Gastrocnemius medialis (tissue), 4 donors: ENCODE measurements around the gene MAP2. TPM values are rescaled to one million over a fixed set of nuclear protein-coding genes. Genes with fewer than 3 reads are reported as not detected.

Experiments used
- ATAC-seq, 2 donors: fragments of 150-250 bp; one replicate each; pipeline ENCODE4 v1.9.1; 2016
- DNase-seq, 2 donors: peaks; one replicate each; pipeline ENCODE4 v3.0.0-alpha.2; 2019
- H3K27ac ChIP-seq, 4 donors: fragments of 200-600 bp; sonication (generic); 1 replicate in 1 of 4; 2 replicates in 3 of 4; pipeline ENCODE4 v1.5.1; 2016 to 2018; ENCODE audit warnings: mild to moderate bottlenecking in 2 of 4, moderate library complexity in 1 of 4
- H3K27me3 ChIP-seq, 3 donors: fragments of 200-600 bp; sonication (generic) in 2 of 3; 1 replicate in 1 of 3; 2 replicates in 2 of 3; pipeline versions ENCODE4 v1.5.1 to v1.6.0; 2016 to 2019; ENCODE audit warnings: mild to moderate bottlenecking in 1 of 3, moderate library complexity in 1 of 3
- H3K36me3 ChIP-seq, 2 donors: fragments of 200-600 bp; sonication (generic) in 1 of 2; one replicate each; pipeline ENCODE4 v1.5.1; 2017 to 2018
- H3K4me1 ChIP-seq, 2 donors: fragments of 200-600 bp; sonication (generic) in 1 of 2; one replicate each; pipeline ENCODE4 v1.5.1; 2016 to 2017; ENCODE audit warnings: mild to moderate bottlenecking in 2 of 2
- H3K4me3 ChIP-seq, 4 donors: fragments of 200-600 bp; sonication (generic) in 3 of 4; 1 replicate in 1 of 4; 2 replicates in 3 of 4; pipeline ENCODE4 v1.5.1; 2016 to 2019; ENCODE audit warnings: mild to moderate bottlenecking in 2 of 4
- H3K9me3 ChIP-seq, 3 donors: fragments of 200-600 bp; sonication (generic) in 2 of 3; 1 replicate in 1 of 3; 2 replicates in 2 of 3; pipeline ENCODE4 v1.5.1; 2016 to 2019
- CTCF ChIP-seq, 5 experiments: fragments of 450-650 bp in 3 of 5; fragments of 200-600 bp in 2 of 5; sonication (generic) in 2 of 5; IDR thresholded peaks in 4 of 5; conservative IDR thresholded peaks in 1 of 5; 1 replicate in 4 of 5; 2 replicates in 1 of 5; pipeline ENCODE4 v1.5.1; 2016 to 2019; ENCODE audit warnings: antibody characterized with exemption in 5 of 5, mild to moderate bottlenecking in 3 of 5, moderate library complexity in 3 of 5
- POLR2A ChIP-seq, 2 donors: fragments of 450-650 bp; IDR thresholded peaks; one replicate each; pipeline ENCODE4 v1.6.1; 2017; ENCODE audit warnings: antibody characterized with exemption in 2 of 2, mild to moderate bottlenecking in 2 of 2, moderate library complexity in 2 of 2
- in situ Hi-C, 4 donors: fragments of 200-750 bp; cut with MboI; loops; one replicate each; pipeline versions ENCODE4 v1.15.0 to v1.8.0; 2017; ENCODE audit warnings: low sequenced_read_pairs in 4 of 4
- intact Hi-C: fragments of 100-400 bp; cut with DNase I; formaldehyde crosslinking; loops from one replicate; pipeline ENCODE4 v1.15.1; 2023; ENCODE audit warnings: low total_unique reads
- total RNA-seq, 4 donors: library from RNA; depleted of rRNA; stranded (reverse); fragments of >200 nt; gene quantifications; one replicate each; pipeline versions ENCODE4 v1.1.0 to v1.2.3, GENCODE V29; 2016

MAP2 gene
- total RNA-seq, 4 donors from 2014 or later: 1.8 to 2.7 (median 2.2) TPM

DNA sequence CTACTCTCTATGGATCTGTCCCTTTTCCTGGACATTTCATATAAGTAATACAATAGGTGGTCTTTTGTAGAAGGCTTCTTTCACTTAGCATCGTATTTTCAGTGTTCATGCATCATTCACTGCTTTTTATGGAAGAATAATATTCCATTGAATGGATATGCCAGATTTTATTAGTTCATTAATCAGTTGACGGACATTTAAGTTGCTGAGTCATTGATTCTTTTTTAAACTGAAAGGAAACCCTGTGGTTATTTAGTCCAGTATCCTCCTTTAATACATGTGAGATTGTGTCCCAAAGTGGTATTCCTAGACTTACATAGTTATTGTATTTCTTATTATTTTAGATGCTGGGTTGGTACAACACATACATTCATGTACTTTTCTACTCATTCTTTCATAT lies 185.7 kb downstream of the MAP2 start:
- DNase-seq (no peak), ATAC-seq (no peak)
- no peak overlapping the region for H3K4me3 ChIP-seq
- TF ChIP-seq POLR2A (IDR thresholded peaks at IDR 0.05): no peak
- TF ChIP-seq CTCF (IDR thresholded peaks at IDR 0.05 in 4 of 5, conservative IDR thresholded peaks at IDR 0.05 in 1 of 5): no peak
- no peak overlapping the region for H3K27ac ChIP-seq
- H3K9me3 ChIP-seq: no peaks in the 10 kb centered on the region
- H3K27me3 ChIP-seq: no peaks in the 10 kb centered on the region
- in situ Hi-C loops (no loop called here), intact Hi-C loops (no loop called here)
- no peaks in the 10 kb centered on the region for H3K4me1 ChIP-seq
- H3K36me3 ChIP-seq: no peaks in the 10 kb centered on the region

GRCh38 chr2:209610631-209611030 lies 186.8 kb downstream of the MAP2 start:
- intact Hi-C loops (no loop called here), in situ Hi-C loops (no loop called here)
- no peak for TF ChIP-seq CTCF (IDR thresholded peaks at IDR 0.05 in 4 of 5, conservative IDR thresholded peaks at IDR 0.05 in 1 of 5)
- no peak for TF ChIP-seq POLR2A (IDR thresholded peaks at IDR 0.05)
- ATAC-seq (no peak), DNase-seq (no peak)
- Histone ChIP-seq H3K27ac (no peak overlapping the region), H3K36me3 (no peaks in the 10 kb centered on the region), H3K27me3 (no peaks in the 10 kb centered on the region), H3K9me3 (no peaks in the 10 kb centered on the region), H3K4me3 (no peak overlapping the region), H3K4me1 (no peaks in the 10 kb centered on the region)

DNA sequence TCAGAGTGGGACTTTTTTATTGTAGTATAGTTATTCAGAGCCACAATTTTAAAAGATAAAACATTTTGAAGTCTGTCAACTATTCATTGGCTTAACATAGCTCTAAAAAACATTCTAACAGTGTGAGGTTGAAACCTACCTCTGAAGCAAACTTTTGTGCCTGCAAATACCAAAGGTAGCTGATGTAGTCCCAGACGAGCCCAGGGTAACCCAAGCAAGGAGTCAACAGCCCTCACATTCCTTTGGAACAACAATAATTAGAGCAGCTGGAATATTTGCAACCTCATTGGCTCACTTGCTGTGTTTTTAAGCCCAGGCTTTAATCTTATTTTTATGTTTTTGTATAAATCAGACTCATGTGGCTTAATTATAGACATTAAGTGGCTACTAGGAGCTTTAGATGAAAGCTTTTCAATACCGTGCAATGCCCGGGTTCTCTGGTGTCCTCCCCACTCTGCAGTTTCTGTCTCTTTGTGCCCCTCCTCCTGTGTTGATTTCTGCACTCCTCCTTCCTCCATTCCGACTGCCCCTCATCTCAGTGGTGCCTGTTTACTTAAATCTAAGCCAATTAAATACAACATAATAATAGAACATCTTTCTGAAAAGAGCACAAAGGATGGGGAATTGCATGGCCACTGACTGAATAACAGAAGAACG lies 189.9 kb downstream of the MAP2 start:
- DNase-seq (no peak), ATAC-seq (no peak)
- H3K4me1 ChIP-seq: no peaks in the 10 kb centered on the region
- no peak overlapping the region for H3K4me3 ChIP-seq
- H3K27me3 ChIP-seq: no peaks in the 10 kb centered on the region
- H3K36me3 ChIP-seq: no peaks in the 10 kb centered on the region
- in situ Hi-C loops: no loop called here
- intact Hi-C loops: no loop called here
- TF ChIP-seq POLR2A (IDR thresholded peaks at IDR 0.05) (no peak), CTCF (IDR thresholded peaks at IDR 0.05 in 4 of 5, conservative IDR thresholded peaks at IDR 0.05 in 1 of 5) (no peak)
- no peaks in the 10 kb centered on the region for H3K9me3 ChIP-seq
- no peak overlapping the region for H3K27ac ChIP-seq

DNA sequence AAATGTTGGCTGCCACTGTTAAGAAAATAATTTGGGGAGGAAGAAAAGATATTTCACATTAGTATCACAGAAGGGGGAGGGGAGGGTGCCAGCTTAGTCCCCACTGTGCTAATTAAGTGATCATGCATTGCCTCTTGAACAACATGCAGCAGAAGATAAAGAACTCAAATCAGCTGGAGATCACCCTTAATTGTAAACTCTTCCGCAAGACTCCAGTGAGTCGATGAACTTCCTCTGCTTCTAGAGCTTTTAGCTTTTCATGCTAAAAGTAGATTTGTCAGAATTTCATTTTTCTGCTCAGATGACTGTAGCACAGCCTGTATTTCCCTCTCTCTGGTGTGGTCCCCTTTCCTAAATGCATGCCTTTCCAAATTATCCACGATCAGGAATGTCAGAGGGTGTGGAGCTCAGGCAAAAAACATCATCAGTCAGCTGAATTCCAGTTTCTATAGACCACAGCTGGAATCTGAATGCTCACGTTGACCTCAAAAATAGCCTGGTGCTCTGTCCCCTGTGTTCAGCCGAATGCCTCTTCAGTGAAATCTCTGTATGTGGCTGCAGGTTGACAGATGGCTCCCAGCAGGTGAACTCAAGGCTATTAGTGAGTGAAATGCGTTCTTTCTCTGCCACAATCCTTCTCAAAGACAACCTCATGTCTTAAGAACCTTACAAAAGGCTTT lies 191.0 kb downstream of the MAP2 start:
- no peak overlapping the region for H3K4me3 ChIP-seq
- ATAC-seq: no peak

More for the DNA sequence above, 191.0 kb downstream of the MAP2 start:
- TF ChIP-seq CTCF (IDR thresholded peaks at IDR 0.05 in 4 of 5, conservative IDR thresholded peaks at IDR 0.05 in 1 of 5) (no peak), POLR2A (IDR thresholded peaks at IDR 0.05) (no peak)
- intact Hi-C loops: no loop called here
- Histone ChIP-seq H3K27ac (no peak overlapping the region), H3K9me3 (no peaks in the 10 kb centered on the region), H3K27me3 (no peaks in the 10 kb centered on the region), H3K4me1 (no peaks in the 10 kb centered on the region), H3K36me3 (no peaks in the 10 kb centered on the region)
- no peak for DNase-seq
- in situ Hi-C loops: no loop called here
